NOMO-1 treated with dmso at 0.1 percent for 144 hours (cell line): ENCODE measurements around the gene BMI1.

ENCODE experiments used
- DNase-seq: peaks from one replicate; lab custom pipeline; 2025; ENCODE audit not compliant: unreplicated experiment; lab: John Stamatoyannopoulos, UW

The BMI1 gene

DNA sequence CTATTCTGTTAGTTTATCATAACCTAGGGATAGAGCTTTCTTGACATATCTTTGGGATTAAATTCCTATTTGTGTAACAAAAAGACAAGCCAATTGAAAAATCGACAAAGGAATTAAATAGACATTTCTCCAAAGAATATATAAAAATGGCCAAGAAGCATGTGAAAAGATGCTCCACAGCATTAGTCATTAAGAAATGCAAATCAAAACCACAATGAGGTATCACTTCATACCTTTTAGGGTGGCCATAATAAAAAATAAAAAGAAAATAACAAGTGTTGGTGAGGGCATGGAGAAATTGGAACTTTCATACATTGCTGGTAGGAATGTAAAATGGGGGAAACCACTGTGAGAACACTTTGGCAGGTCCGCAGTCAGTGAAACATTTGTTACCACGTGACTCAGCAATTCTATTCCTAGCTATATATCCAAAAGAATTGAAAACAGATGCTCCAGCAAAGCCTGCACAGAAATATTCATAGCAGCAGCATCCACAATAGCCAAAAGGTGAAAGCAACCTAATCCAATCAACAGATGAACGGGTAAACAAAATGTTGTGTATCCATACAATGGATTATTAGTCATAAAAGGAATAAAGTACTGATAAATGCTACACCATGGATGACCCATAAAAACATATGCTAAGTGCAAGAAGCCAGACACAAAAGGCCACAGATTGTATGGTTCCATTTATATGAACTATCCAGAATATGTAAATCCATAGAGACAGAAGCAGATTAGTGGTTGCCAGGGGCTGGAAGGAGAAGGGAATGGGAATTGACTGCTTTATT, 44.9 kb downstream of the BMI1 start:
- no peak for DNase-seq

DNA sequence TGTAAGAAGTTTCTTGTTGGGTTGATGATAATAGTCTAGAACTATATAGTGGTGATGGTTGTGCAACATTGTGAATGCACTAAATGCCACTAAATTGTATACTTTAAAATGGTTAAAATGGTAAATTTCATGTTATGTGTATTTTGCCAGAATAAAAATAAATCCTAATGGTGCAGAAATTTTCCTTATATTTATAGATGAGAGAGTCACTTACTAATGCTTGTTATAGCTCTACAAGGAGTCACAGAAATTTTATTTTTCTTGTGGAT, 45.5 kb downstream of the BMI1 start:
- no peak for DNase-seq

DNA sequence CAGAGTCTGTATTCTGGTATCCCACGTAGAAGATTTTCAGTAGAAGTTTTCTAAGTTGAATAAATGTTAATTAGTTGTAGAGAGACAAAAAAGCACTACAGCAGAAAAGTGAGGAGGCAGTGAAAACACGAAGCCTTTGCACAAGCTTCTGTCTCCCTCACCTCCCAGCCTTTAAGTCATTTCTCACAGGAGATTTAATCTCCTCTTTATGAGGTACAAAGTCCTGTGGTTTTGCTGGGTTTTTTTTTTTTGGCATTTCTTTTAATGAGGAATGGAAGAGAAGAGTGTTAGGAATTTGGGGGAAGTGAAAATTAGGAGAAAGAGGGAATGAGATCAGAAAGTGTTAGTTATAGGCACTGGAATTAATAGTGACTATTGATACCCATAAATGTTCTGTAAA, 45.9 kb downstream of the BMI1 start:
- no peak for DNase-seq

DNA sequence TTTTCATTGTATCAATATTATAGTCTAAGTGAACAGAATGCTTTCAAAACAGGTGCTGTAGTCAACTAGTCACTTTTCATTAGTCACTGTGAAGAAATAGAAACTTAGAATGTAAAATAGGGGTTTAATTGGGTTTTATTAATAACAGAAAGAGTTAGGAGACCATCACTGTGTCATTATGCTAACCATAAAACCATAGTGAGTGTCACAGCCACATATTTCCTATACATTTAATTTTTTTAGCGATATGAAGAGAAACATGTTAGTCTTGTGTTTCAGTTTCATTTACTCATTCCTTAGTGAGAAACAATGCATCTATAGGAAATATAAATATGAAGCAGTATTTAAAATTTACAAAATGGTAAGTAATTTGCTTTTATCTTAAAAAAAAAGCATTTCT, 46.6 kb downstream of the BMI1 start:
- DNase-seq, result no peak

DNA sequence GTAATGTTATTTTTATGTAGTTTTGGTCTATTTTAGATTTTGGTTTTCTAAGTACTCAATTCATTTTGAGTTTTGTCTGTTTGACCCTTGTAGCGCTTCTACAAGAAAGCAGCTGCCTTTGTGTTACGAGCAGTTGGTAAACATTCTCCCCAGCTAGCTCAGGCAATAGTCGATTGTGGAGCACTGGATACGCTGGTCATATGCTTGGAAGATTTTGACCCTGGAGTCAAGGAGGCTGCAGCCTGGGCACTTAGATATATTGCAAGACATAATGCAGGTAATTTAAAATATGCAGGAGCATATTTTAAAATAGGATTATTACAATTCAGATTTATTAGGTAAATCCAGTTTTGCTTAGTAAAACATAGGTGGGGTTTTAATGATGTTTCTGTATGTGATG, 47.5 kb downstream of the BMI1 start:
- DNase-seq, result no peak

DNA sequence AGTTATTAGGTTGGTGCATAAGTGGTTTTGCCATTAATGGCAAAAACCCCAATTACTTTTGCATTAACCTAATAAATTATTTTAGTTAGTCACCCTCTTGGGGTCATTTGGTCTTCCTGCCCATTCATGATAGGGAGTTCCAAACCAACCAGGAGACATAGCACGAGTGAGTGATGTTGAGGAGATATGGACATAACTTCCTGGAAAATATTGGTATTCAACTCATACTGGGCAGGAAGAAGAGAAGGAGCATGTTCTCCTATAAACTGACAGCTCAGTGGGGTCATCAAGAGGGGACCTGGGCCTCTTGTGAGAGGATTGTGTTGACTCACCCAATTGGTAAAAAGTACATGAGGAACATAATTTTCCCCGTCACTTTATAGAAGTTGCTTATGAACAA, 48.1 kb downstream of the BMI1 start:
- DNase-seq, result no peak

DNA sequence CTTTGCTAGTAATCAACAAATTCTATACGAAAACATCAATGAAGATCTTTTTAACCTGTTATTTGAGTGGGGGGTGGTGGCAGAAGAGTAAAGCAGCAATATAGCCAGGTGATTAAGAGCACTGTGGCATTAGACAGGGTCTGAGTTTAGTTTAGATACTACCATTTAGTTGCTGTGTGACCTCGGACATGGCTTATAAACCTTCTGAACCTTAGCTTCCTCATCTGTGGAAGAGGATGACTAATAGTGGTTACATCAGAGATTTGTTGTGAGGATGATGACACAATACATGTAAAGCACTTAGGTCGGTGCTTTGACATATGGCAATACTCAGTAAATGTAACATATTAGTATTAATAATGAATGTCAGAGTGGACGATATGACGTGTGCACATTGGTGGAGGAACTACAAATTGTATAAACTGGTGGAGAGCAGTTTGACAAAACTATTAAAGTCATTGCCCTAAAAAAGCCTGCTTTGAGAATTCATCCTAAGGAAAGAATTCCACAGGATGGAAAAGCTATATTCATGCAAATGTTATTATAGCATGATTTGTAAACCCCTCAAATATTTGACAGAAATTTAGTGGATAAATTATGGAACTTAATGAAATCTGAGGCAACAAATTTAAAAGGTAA, 48.7 kb downstream of the BMI1 start:
- DNase-seq, result peak; percentile 71

DNA sequence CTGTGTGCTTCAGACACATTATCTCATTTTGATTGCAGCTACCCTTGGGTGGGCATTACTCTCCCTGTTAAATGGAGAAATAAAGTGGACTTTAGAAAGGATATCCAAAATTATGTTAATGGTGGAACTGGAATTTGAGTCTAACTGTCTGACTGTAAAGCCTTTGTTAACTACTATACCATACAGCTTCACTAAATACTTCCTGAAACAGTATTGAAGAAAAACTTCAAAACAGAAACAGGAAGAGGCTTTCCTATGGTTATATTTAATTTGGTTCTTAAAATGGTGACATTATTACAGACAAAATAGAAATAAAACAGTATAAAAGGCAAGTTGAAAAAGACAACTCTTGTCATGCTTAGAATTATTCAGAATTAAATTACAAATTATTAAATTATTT, 49.4 kb downstream of the BMI1 start:
- DNase-seq, result no peak

DNA sequence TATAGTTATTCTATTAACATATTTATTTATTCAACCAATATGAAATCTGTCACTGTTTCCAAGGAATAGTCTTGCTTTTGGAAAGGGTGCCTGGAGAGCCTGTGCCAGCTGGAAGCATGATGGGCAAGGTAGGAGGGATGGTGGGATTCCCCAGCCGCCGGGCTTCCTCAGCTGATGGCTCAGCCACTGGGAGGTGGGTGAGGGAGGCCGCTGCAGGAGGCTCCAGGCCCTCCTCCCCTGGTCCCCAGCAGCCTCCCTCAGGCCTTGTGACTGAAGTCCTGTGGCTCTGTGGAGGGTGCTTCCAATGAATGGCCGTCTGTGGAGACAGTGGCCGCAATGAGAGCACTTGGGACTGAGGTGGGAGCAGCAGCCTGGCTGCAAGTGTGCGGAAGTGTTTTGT, 51.4 kb downstream of the BMI1 start:
- no peak for DNase-seq

DNA sequence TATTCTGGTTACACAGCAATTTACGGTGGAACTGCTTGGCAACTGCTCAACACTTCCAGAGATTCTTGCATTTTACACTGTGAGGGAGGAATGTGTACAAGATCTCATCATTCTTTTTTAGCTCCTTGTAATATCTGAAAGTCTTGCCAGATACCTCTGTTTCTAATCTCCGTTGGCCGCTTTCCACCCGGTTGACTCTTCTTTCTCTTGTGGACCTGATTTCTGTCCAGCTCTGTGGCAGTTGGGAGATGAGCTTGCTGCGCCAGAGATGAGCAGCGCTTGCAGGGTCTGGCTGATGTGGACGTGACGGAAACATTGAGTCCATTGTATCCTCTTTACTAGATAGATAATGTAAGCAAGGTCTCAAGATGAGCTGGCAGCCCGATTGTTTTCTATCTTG, 52.0 kb downstream of the BMI1 start:
- no peak for DNase-seq

DNA sequence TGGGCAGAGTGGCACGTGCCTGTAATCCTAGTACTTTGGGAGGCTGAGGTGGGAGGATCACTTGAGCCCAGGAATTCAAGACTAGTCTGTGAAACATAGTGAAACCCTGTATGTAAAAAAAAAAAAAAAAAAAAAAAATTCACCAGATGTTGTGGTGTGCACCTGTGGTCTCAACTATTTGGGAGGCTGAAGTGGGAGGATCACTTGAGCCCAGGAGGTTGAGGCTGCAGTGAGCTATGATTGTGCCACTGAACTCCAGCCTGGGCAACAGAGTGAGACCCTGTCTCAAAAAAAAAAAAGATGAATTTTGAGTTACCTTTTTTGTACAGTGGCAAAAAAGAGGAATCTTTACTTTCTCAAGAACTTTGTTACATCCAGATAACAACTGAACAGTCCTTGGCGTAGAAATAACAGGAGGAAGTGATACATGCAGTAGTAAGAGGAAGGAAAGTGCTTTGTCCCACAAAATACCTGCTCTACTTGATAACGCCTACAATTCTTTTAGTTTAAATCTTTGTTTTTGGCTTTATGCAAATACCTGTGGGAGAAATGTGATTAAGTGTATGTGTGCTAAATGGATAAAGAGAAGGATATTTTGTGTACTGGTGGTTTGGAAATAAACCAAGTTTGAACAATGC, 53.7 kb downstream of the BMI1 start:
- DNase-seq, result peak; percentile 34

DNA sequence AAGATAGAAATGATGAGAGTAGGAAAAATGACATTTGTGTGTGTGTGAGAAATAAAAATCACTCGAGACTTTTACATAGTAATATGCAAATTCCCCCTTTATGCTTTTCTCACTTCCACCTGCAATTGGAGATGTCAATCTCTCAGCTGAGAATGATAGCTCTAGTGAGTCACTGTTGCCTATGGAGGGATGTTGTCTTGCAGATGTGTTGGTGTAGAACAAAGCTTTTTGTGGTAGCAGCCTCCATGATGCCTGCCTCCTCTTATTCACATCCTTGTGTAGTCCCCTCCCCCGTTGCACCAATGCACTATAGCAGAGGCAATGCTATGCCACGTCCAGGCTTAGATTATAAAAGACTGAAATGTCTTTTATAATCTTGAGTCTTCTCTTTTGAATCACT, 58.2 kb downstream of the BMI1 start:
- no peak for DNase-seq
